Osteocyte (in vitro differentiated cells): Measurements from ENCODE around the gene FOXE3. TPM values are rescaled to one million over a fixed set of nuclear protein-coding genes. Genes with fewer than 3 reads are reported as not detected.

Experiments
- DNase-seq: peaks from one replicate; pipeline ENCODE4 v3.0.0; 2021; ENCODE audit warnings: mixed read lengths; ENCODE audit not compliant: unreplicated experiment; ENCODE audit errors: extremely low spot score
- H3K27ac Mint-ChIP-seq: one replicate; pipeline ENCODE4 v1.8.0; 2021; ENCODE audit warnings: mild to moderate bottlenecking, mixed read lengths; ENCODE audit not compliant: unreplicated experiment
- H3K27me3 Mint-ChIP-seq: one replicate; pipeline ENCODE4 v1.8.0; 2021; ENCODE audit warnings: mixed read lengths; ENCODE audit not compliant: unreplicated experiment
- H3K36me3 Mint-ChIP-seq: one replicate; pipeline ENCODE4 v1.8.0; 2021; ENCODE audit warnings: mixed read lengths; ENCODE audit not compliant: unreplicated experiment
- H3K4me1 Mint-ChIP-seq: one replicate; pipeline ENCODE4 v1.8.0; 2021; ENCODE audit warnings: mixed read lengths; ENCODE audit not compliant: unreplicated experiment
- H3K4me3 Mint-ChIP-seq: one replicate; pipeline ENCODE4 v1.8.0; 2021; ENCODE audit warnings: mild to moderate bottlenecking, moderate library complexity, mixed read lengths; ENCODE audit not compliant: unreplicated experiment
- H3K9me3 Mint-ChIP-seq: one replicate; pipeline ENCODE4 v1.8.0; 2021; ENCODE audit warnings: mixed read lengths; ENCODE audit not compliant: unreplicated experiment
- CTCF ChIP-seq: fragments of 200-600 bp; sonication (generic); IDR thresholded peaks from 2 replicates; pipeline ENCODE4 v1.5.0; 2021; ENCODE audit warnings: antibody characterized with exemption, mild to moderate bottlenecking, moderate library complexity
- total RNA-seq: library from RNA; stranded (reverse); gene quantifications from 2 replicates; pipeline ENCODE4 v1.2.1, GENCODE V29; 2021

The FOXE3 gene
- total RNA-seq, 1 donor from 2014 or later = not detected

GRCh38 chr1:47409311-47410067, 6.6 kb upstream of the FOXE3 start:
- Mint-ChIP-seq H3K4me1 (peaks cover 60% of the 10 kb centered on the region), H3K27me3 (no peaks in the 10 kb centered on the region), H3K36me3 (no peaks in the 10 kb centered on the region), H3K27ac (peak overlapping the region; percentile 87), H3K4me3 (no peak overlapping the region), H3K9me3 (no peaks in the 10 kb centered on the region)
- no peak for TF ChIP-seq CTCF
- peak; percentile 91 for DNase-seq

GRCh38 chr1:47410068-47410455, 6.0 kb upstream of the FOXE3 start:
- TF ChIP-seq CTCF = no peak
- no peak for DNase-seq
- no peak overlapping the region for H3K4me3 Mint-ChIP-seq
- H3K4me1 Mint-ChIP-seq = peaks cover 60% of the 10 kb centered on the region
- peaks cover under 1% of the 10 kb centered on the region for H3K27me3 Mint-ChIP-seq
- no peaks in the 10 kb centered on the region for H3K9me3 Mint-ChIP-seq
- H3K27ac Mint-ChIP-seq = peak overlapping the region; percentile 87
- no peaks in the 10 kb centered on the region for H3K36me3 Mint-ChIP-seq

- Mint-ChIP-seq H3K27ac (no peak overlapping the region), H3K9me3 (no peaks in the 10 kb centered on the region), H3K4me3 (no peak overlapping the region), H3K27me3 (peaks cover 7% of the 10 kb centered on the region), H3K36me3 (no peaks in the 10 kb centered on the region), H3K4me1 (peaks cover 55% of the 10 kb centered on the region)
- TF ChIP-seq CTCF = no peak
- DNase-seq = no peak
Measured at GRCh38 chr1:47411436-47411835, 4.6 kb upstream of the FOXE3 start.

GRCh38 chr1:47412437-47412836, 3.6 kb upstream of the FOXE3 start:
- H3K4me1 Mint-ChIP-seq = peaks cover 50% of the 10 kb centered on the region
- no peak overlapping the region for H3K27ac Mint-ChIP-seq
- no peak overlapping the region for H3K4me3 Mint-ChIP-seq
- H3K27me3 Mint-ChIP-seq = peaks cover 11% of the 10 kb centered on the region
- TF ChIP-seq CTCF = no peak
- H3K36me3 Mint-ChIP-seq = no peaks in the 10 kb centered on the region
- H3K9me3 Mint-ChIP-seq = no peaks in the 10 kb centered on the region
- no peak for DNase-seq

GRCh38 chr1:47416319-47417169, 459 bp downstream of the FOXE3 start:
- H3K4me3 Mint-ChIP-seq = peak overlapping the region; percentile 69
- H3K9me3 Mint-ChIP-seq = no peaks in the 10 kb centered on the region
- no peak overlapping the region for H3K27ac Mint-ChIP-seq
- DNase-seq = no peak
- TF ChIP-seq CTCF = no peak
- H3K36me3 Mint-ChIP-seq = no peaks in the 10 kb centered on the region
- peaks cover 19% of the 10 kb centered on the region for H3K27me3 Mint-ChIP-seq
- peaks cover 8% of the 10 kb centered on the region for H3K4me1 Mint-ChIP-seq
